GM18502 (cell line): ENCODE measurements around the gene FNIP1.
A peak's percentile ranks its signal among the peaks of the same experiment; 100 is the strongest.
"Not testable (repeated sequence)": the region's sequence is repeated elsewhere in the genome, so short reads cannot be mapped to it uniquely, and the experiment has no call there.

ENCODE experiments used
- ATAC-seq: cut with Tn5 transposase; IDR thresholded peaks from one replicate; pipeline ENCODE4 v1.9.1; 2021; ENCODE audit warnings: mild to moderate bottlenecking; ENCODE audit not compliant: unreplicated experiment, poor library complexity

FNIP1 gene

DNA sequence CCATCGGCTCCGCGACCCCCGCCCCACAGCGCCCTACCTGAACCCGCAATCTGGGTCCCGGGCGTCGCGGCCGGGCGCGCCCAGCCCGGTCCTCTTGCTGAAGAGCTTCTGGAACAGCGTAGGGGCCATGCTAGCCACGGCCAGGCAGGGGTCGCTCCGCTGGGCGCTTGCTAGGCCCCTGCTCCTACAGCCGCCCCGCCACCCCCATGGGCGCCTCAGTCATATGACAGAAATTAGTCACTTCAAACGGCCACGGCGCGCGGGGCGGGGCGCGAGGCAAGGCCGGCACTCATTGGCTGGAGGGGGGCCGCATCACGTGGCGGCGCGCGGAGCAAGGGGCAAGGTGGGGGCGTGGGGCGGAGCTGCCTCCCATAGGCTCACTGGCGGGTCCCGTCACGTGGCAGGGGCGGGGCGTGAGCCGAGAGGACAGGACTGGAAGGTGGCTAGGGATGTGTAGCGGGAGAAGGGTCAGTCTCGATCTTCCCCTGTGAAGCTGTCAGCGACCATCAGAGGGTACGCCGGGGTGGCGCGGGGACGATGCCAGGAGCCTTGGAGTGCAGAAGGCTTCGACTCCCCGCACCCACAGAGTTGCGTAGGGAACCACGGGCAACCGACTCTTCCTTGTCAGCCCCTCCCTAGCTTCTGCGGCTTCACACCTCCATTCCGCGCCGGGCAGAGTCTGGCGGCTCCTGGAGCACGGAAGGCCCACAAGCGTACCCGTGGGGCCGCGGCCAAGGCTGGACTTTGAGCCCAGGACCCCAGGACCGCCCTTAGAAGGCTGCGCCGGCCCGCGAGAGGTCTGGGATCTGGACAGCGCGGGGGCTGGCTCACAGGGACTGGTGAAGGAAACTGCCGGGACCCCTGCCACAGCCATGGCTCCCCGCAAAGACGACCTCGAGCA, at the start of gene FNIP1:
FNIP1 (minus strand) TSS at position 225 of the 901 bp plus-strand sequence; CDS start at position 129, 96 bp downstream.
- ATAC-seq = peak; percentile 95

GRCh38 chr5:131846536-131846935, 49.7 kb upstream of the FNIP1 start:
- ATAC-seq = no peak

DNA sequence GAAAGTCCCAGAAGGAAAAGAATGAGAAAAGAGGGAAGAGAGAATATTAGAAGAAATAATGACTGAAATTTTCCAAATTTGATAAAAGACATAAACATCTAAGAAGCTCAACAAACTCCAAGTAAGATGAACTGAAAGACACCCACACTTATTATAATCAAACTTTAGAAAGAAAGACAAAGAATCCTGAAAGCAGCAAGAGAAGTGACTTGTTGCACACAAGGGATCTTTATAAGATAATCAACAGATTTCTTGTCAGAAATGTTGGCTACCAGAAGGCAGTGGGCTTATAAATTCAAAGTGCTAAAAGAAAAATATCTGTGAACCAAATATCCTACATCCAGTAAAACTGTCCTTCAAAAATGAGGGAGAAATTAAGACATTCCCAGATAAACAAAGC, 49.0 kb upstream of the FNIP1 start:
- ATAC-seq = no peak

DNA sequence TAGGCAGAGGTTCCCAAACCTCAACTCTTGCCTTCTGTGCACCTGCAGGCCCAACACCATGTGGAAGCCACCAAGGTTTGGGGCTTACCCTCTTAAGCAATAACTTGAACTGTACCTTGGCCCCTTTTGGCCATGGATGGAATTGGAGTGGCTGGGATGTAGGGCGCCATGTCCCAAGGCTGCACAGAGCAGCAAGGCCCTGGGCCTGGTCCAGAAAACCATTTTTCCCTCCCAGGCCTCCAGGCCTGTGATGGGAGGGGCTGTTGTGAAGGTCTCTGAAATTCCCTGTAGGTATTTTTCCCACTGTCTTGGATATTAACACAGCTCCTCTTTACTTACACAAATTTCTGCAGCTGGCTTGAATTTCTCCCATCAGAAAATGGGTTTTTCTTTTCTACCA, 46.2 kb upstream of the FNIP1 start:
- ATAC-seq = not testable (repeated sequence)

DNA sequence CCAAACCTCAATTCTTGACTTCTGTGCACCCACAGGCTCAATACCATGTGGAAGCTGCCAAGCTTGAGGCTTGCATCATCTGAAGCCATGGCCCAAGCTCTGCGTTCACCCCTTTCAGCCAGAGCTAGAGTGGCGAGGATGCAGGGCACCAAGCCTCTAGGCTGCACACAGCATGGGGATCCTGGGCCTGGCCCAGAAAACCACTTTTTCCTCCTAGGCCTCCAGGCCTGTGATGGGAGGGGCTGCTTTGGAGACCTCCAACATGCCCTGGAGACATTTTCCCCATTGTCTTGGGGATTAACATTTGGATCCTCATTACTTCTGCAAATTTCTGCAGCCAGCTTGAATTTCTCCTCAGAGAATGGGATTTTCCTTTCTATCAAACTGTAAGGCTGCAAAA, 35.9 kb upstream of the FNIP1 start:
- ATAC-seq = not testable (repeated sequence)

DNA sequence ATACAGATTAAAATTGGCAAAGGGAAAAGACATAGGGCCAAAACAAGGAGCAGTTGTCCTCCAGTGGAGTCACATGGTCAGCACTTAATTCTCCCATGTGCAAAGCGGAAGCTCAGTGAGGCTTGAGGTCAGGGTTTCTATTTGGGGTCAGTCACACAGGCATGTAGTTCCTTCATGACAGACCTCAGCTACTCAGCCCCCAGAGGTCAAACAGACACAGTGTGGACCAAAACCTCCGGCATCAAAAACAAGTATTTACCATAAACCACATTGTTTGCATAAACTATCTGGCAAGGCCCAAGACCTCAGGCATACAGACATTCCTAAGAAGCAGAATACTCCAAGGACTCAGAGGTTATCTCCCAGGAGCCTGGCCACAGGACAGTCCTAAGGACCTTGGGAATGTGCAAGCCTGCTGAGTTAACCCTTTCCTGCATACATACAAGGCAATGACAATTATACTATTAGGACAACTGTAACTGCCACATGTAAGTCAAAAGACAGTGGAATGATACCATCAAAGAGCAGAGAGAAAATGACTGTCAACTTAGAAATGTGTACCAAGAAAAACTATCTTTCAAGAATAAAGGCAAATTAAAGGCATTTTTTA, 28.7 kb upstream of the FNIP1 start:
- ATAC-seq = peak; percentile 97

- no peak for ATAC-seq
Measured at GRCh38 chr5:131824631-131825030, 27.8 kb upstream of the FNIP1 start.

DNA sequence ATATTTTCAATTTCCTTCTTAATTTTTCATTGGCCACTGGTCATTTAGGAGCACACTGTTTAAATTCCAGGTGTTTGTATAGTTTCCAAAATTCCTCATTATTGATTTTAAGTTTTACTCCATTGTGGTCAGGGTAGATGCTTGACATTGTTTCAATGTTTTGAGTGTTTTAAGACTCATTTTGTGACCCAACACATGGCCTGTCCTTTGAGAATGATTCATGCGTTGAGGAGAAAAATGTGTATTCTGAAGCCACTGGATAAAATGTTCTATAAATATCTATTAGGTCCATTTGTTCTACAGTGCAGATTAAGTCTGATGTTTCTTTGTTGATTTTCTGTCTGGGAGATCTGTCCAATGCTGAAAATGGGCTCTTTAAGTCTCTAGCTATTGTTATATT, 24.4 kb upstream of the FNIP1 start:
- no peak for ATAC-seq

GRCh38 chr5:131818001-131818724, 21.3 kb upstream of the FNIP1 start:
- no peak for ATAC-seq

DNA sequence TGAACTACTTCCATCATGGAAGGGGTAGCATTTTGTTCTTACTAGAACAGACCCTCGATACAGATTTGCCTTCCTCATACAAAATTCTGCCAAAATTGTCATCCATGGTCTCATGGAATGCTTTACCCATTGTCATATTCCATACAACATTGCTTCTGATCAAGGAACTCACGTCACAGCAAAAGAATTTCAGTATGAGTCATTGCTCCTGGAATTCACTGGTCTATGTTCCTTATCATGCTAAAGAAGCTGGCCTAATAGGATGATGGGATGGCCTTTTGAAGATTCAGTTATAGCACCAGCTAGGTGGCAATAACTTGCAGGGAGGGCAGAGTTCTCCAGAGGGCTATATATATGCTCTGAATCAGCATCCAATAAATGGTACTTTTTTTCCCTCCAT, 18.2 kb upstream of the FNIP1 start:
- no peak for ATAC-seq

DNA sequence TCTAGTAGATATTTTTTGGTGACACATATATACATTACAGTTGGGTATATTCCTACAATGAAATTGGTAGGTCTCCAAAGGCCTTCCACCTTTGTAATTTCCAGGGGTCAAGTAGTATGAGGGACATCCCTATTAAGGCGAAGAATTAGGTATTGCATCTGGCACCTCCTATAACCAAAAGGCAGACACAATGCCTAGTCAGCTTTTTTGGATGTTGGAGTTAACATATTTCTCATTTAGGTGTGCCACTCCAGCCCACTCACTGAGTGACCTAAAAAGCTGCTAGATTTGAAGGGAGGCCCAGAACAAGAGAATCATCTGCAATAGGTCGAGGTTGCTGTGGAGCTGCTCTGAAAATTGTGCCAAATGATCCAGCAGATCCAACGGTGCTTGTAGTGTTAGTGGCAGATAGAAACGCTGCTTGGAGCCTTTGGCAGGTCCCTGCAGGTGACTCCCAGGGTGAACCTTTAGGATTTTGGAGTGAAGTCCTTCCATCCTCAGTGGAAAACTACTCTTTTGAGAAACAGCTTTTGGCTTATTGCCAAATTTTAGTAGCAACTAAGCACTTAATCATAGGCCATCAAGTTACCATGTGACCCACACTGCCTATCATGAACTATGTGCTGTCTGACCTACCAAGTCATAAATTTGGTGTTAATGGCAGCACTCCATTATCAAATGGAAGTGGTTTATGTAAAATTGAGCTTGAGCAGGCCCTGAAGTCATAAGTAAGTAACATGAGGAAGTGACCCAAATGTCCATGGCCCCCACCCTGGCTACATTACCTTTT, 15.7 kb upstream of the FNIP1 start:
- ATAC-seq = no peak

GRCh38 chr5:131810510-131811249, 13.9 kb upstream of the FNIP1 start:
- ATAC-seq = no peak

GRCh38 chr5:131795879-131796792, 681 bp downstream of the FNIP1 start:
- peak; percentile 11 for ATAC-seq

DNA sequence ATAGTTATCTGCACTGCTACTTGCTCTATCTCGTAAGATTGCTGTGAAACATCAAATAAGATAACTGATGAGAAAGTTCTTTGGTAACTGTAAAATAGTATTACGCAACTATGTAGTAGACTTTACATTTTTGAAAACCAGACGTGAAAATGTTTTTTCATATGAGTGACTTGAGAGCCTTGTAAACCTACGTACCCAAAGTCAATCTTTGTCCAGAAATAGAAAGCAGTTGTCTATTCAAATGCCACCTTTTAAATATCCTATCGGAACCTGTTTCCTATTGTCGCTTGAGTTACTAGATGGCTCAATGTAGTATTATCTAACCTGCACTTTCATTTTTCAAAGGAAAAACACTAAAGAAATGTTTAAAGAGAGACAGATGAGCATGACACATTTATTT, 1.6 kb downstream of the FNIP1 start:
- ATAC-seq = no peak

- peak; percentile 17 for ATAC-seq
Measured at GRCh38 chr5:131794586-131794985, 2.2 kb downstream of the FNIP1 start.

- ATAC-seq = no peak
Measured at GRCh38 chr5:131792896-131793295, 3.9 kb downstream of the FNIP1 start.

DNA sequence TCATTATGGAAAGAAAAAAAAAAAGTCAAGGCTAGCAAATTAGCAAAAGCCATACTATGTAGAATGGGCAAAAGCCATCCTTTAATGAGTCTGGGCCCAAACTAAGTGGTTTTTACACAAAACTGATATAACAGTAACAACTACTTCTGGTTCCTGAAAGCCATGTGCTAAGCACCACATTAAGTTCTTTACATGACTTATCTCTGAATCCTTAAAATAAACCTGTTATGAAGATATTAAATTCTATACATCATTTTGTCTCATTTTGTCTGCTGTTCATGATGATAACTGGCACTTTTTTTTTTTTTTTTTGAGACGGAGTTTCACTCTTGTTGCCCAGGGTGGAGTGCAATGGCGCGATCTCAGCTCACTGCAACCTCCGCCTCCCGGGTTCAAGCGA, 5.0 kb downstream of the FNIP1 start:
- no peak for ATAC-seq

- ATAC-seq = no peak
Measured at GRCh38 chr5:131790550-131790949, 6.3 kb downstream of the FNIP1 start.

DNA sequence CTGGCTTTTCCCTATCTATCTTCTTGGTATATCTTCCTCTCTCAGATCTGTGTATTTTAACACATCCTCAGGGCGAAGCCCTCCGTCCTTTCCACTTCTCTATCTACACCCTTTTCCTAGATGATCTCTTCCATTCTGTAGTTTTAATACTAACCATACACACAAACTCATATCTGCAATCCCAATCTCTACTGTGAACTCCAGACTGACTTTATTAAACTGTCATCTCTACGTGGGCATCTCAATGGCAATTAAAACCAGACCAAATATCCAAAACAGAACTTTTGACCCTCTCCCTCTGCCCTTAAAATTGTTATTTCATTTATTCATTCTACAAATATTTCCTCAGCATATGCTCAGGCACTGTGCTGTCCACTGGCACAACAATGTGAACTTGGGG, 7.1 kb downstream of the FNIP1 start:
- ATAC-seq = no peak
